ENCODE results near the gene AMBP.

Gene AMBP

DNA sequence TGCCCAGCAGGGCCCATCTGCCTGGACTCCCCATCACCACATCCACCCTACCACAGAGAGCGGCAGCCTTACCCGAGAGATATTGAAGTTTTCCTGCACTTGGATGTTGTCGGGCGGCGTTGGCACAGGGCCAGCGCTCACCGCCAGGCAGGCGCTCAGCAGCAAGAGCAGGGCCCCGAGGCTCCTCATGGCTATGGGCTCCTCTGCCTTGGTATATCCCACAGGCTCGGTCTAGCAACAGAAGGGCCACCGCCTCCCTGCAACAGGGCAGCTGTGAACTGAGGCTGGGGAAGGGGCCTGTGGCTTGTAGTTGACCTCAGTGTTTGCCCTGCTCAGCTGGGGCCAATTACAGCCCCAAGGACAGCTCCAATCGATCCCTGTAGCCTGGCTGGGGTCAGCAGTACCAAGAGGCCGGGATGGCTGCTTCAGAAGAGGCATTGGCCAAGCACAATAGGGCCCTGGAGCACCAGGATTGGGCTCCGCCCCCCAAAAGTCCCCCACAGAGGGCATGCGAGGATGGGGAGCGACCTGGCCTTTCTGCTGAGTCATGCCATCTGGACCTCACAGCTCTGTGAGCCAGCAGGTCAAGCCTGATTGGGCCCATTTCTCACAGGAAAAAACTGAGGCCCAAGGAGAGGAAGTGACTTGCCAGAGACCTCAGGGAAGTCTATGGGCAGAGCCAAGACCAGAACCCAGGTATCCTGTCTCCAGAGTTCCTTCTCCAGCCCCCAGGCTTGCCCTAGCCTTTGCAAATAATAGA lies at the start of gene AMBP:
TSS of gene AMBP (minus strand) at position 280 of the 760 bp plus-strand sequence. CDS start at position 189, 91 bp downstream.
- no peak for DNase-seq

GRCh38 chr9:114126247-114127060 lies 48.4 kb upstream of the AMBP start:
- DNase-seq = no peak

DNA sequence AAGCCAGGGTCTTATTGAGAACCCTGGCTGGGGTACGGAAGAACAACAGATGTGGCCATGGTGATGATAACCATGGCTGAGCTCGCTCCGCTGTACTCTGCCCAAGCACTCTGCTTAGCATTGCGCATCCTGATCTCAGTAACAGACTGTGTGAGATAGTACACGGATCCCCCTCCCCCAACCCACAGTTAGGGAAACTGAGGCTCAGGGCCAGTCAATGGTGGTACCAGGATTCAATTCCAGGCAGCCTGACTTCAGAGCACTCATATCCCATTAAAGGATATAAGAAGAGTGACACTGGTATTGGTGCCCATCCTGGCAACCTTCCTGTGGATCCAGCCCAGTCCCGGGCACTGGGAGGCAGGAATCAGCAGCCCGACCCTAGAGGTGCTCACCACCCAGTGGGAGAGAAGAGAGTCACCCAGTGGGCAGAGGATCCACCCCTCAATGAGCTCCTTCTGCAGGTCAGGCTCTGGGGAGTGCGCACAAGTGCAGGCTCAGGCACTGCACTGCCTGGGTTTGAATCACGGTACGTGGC lies 47.4 kb upstream of the AMBP start:
- no peak for DNase-seq

GRCh38 chr9:114124666-114125475 lies 46.8 kb upstream of the AMBP start:
- no peak for DNase-seq

- DNase-seq = no peak
Observed at GRCh38 chr9:114124138-114124537, 46.0 kb upstream of the AMBP start.

DNA sequence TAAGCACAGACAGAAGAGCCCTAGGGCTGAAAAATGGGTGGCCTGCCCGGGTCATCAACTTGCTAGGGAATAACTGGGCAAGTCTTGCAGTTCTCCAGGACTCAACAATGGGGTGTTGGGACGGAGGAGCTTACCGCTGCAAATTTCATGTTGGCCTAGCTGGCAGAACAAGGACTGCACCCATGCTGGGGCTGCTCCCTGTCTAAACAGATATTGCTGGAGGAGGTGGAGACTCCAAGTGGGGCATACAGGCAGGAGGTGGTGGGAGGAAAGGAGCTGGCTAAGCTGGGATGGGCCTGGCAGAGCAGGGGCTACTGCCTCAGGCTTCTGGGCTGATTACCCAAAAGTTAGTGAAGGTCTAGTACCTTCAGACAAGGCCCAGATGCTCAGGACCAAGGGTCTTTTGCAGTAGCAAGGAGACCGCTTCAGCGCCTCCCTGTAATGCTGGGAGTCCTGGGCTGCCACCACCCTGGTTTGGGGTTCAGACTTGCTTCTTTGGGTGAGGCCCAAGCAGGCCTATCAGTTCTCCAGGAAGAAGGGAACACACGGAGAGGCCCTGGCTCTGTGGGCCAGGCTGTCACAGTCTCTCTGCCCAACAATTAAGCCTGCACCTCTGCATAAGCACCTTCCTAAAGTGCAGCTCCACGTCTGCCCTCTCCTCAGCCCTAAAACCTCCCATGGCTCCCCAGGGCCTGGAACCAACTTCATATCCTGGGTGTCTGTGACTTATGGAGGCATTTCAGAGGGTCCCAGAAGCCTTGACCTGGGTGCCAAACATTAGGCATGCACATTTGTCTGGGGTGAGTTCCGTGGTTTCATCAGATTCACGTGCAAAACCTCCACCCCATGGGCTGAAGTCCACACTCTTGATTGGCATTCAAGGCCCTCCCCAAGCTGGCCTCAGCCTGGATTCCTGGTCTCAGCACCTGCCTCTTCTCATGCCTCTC lies 45.2 kb upstream of the AMBP start:
- DNase-seq = no peak

- no peak for DNase-seq
Observed at GRCh38 chr9:114122136-114123027, 44.3 kb upstream of the AMBP start.

- DNase-seq = no peak
Observed at GRCh38 chr9:114121227-114122135, 43.4 kb upstream of the AMBP start.

DNA sequence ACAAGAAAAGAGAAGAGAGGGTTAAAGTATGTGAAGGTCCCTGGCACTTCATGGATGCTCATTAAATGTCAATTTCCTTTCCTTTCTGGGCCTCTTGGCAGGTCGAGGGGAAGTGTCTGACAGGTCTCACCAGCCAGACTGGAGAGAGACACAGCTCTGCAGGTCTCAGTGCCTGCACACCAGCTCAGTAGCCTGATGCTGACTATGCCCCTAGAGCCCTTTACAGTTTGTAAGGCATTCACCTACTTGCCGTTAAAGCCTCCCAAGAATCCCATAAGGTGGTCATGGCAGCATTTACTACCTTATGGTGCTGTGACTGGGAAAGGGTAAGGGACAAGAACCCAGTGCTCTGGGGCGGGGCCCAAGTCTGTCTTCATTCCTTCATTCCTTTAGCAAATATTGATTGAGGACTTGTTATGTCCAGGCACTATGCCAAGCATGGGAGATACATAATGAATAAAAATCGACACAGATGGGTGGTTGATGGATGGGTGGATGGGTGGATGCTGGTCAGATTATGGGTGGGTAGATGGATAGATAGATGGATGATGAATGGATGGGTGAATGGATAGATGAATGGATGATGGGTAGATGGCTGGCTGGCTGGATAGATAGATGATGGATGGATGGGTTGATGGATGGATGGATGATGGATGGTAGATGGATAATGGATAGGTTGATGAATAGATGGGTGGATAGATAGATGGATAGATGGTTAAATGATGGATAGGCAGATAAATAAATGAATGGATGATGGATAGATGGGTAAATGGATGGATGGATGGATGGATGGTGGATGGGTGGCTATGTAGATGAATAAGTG lies 42.3 kb upstream of the AMBP start:
- no peak for DNase-seq

DNA sequence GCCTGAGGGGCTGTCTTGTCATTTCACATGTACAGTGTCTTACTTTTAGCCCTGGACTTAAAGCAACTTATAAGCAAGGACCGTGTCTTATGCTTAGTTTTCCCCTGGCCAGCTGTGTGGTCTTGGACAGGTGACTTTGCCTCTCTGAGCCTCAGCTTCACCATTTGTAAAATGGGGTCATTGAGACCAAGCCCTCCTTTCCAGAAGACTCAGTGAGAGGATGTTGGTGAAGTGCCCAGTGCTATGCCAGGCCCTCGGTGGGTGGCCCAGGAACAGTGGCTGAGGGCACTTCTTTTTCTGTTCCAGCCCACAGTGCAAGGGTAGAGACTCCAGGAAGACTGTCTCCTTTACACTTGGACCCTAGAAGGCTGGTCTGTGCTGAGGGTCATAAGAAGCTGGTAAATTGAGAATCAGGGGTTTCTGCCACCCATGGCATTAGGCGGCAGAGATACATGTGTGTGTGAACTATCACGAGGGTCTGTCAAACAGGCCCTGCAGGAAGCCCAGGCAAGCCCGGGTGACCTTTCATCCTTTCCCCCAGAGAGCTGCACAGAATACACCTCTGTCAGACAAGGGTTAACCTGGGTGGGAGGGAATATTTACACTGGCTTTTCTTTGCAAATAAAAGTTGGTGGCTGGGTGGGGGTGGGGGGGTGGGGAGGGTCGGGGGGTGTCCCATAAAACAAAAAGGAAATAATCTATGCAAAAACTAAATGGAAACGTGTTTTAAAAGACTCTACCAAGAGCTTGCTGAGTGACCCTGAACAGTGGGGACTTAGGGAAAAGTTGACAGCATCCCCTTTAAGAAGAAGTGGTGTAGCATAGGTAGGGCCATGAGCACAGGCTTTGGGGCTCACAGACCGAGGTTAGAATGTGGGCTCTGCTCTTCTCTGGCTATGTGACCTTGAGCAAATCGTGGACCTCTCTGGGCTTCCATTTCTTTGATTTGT lies 41.4 kb upstream of the AMBP start:
- no peak for DNase-seq

DNA sequence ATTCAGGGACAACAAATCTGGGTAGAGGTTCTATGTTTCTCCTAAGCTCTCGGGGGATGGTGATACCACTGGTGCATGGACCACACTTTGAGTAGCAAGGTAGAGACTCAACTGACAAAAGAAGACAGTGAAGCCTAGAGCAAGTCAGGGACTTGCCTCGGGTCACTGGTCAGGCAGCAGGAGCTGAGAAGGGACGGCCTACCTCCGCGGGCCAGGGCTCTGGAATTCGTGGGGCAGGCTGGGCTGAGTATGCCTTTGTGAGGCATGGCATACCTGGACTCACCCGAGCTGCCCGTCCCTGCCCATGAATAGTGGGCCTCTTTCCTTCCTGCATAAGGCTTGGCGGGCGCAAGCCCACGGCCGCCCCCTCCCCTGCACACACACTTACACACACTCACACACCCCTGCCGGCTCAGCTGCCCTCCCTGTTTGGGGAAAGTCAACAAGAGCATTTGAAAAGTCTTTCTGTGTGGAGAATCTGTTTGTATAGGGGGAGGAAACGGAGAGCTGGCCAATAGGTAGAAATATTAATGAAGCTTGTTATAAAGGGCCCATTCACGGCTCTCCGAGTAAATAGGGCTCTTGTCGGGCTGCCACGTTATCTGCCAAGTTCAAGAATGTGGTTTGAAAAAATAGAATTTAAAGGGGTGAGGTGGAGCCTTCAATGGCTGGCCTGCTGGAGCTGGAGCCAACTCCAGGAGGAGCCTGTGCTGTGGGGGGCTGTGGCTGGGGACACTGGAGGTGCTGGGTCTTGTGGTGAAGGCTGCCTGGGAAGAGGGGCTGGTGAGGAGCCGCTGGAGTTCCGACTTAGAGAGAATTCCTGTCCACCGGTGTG lies 40.1 kb upstream of the AMBP start:
- DNase-seq = no peak

DNA sequence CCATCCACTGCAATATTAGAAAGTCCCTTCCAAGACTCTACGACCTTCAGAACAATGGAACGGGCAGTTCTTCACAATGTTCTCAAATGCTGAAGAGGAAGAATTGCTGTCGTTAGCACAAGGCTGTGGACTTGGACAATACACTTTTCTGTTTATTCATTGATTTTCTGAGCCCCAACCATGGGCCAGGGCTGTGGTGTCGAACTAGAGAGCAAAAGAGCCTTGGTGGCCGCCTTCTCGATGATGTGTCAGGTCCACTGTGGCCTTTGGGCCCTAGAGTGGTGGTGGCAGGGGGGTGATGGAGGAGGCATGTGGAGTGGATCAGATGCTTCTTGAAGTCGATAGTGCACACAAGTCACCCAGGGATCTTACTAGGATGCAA lies 39.5 kb upstream of the AMBP start:
- no peak for DNase-seq

DNA sequence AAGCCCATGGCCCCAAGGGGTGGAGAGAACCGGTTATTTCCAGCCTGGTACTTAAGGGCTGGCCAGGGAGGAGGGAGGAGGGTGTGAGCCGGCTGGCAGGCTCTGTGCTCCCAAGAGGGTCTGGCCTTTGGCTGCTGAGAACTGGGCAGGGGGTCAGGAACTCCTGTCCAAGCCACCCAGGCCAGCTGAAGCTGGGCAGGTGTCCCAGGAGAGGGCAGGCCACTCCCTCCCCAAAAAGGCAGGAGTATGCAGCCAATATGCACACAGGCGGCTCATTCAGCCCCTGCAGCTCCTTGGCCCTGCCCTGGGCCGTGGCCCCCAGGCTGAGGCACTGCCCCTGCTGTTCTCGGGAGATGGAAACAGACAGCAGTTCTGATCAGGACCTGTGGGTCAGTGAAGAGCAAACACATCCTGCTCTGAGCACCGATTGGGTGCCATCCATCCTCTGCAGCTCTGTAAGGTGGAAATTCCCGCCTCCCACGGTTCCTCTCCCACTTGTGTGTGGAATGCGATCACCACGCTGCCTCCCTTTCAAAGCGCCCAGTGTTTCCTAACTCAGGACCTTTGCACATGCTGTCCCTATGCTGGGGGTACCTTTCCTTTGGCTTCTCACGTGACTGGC lies 38.1 kb upstream of the AMBP start:
- no peak for DNase-seq

- no peak for DNase-seq
Observed at GRCh38 chr9:114115654-114116125, 37.6 kb upstream of the AMBP start.

DNA sequence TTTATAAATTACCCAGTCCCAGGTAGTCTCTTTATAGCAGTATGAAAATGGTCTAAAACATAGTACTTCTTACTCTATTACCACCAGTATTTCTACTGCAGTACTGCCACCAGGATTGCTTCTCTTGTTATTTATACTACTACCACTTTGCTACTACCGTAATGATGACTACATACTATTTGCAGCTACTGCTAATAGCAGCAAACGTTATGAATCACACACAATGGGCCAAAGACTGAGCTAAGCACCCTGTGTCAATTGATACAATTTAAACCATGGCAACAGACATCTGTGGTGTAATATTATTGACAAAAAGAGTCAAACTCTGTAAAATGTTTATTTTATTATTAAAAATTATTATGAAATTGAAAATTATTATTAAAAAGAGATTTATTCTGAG lies 36.3 kb upstream of the AMBP start:
- DNase-seq = no peak

Measured in NCI-H2107 (cell line).